ENCODE results near the gene CREBBP. TPM values are rescaled to one million over a fixed set of nuclear protein-coding genes. Genes with fewer than 3 reads are reported as not detected.
A peak's percentile ranks its signal among the peaks of the same experiment; 100 is the strongest.

The CREBBP gene
- total RNA-seq, 1 donor from 2014 or later, result 43.7 TPM

- no peak for DNase-seq (ENCODE audit: low read depth)
Observed at GRCh38 chr16:3736116-3736515, 144.4 kb downstream of the CREBBP start.

GRCh38 chr16:3735541-3735940, 145.0 kb downstream of the CREBBP start:
- no peak for DNase-seq (ENCODE audit: low read depth)

GRCh38 chr16:3734758-3735221, 145.7 kb downstream of the CREBBP start:
- DNase-seq (ENCODE audit: low read depth), result no peak

- DNase-seq (ENCODE audit: low read depth), result no peak
Observed at GRCh38 chr16:3734084-3734757, 146.3 kb downstream of the CREBBP start.

- DNase-seq (ENCODE audit: low read depth), result no peak
Observed at GRCh38 chr16:3732171-3732570, 148.3 kb downstream of the CREBBP start.

GRCh38 chr16:3731126-3731935, 149.2 kb downstream of the CREBBP start:
- DNase-seq (ENCODE audit: low read depth), result no peak

- no peak for DNase-seq (ENCODE audit: low read depth)
Observed at GRCh38 chr16:3730161-3731125, 150.1 kb downstream of the CREBBP start.

GRCh38 chr16:3729161-3730112, 151.1 kb downstream of the CREBBP start:
- no peak for DNase-seq (ENCODE audit: low read depth)

- no peak for DNase-seq (ENCODE audit: low read depth)
Observed at GRCh38 chr16:3728424-3729160, 151.9 kb downstream of the CREBBP start.

- no peak for DNase-seq (ENCODE audit: low read depth)
Observed at GRCh38 chr16:3727806-3728381, 152.6 kb downstream of the CREBBP start.

GRCh38 chr16:3726021-3726687, 154.4 kb downstream of the CREBBP start:
- no peak for DNase-seq (ENCODE audit: low read depth)

GRCh38 chr16:3725276-3725675, 155.2 kb downstream of the CREBBP start:
- no peak for DNase-seq (ENCODE audit: low read depth)

GRCh38 chr16:3722508-3722907, 158.0 kb downstream of the CREBBP start:
- DNase-seq (ENCODE audit: low read depth), result no peak

- no peak for DNase-seq (ENCODE audit: low read depth)
Observed at GRCh38 chr16:3720418-3720817, 160.1 kb downstream of the CREBBP start.

- no peak for DNase-seq (ENCODE audit: low read depth)
Observed at GRCh38 chr16:3718628-3719027, 161.9 kb downstream of the CREBBP start.

GRCh38 chr16:3718019-3718391, 162.5 kb downstream of the CREBBP start:
- no peak for DNase-seq (ENCODE audit: low read depth)

GRCh38 chr16:3717235-3718018, 163.1 kb downstream of the CREBBP start, which contains the start of gene TRAP1:
Gene TRAP1, minus strand, starts transcription at chr16:3717524. Its CDS starts 16 bp downstream, at chr16:3717508.
- DNase-seq (ENCODE audit: low read depth), result peak; percentile 33

- DNase-seq (ENCODE audit: low read depth), result no peak
Observed at GRCh38 chr16:3716831-3717234, 163.7 kb downstream of the CREBBP start.
